Activated CD8-positive, alpha-beta memory T cell treated with anti-CD3 and anti-CD28 coated beads for 1 hour (primary cell): Measurements from ENCODE around the gene CHURC1.

Experiments
- DNase-seq, 2 donors: peaks; one replicate each; pipeline ENCODE4 v3.0.0-alpha.2; 2020; ENCODE audit warnings: low read depth in 1 of 2; ENCODE audit errors: extremely low read depth in 1 of 2

Gene CHURC1

GRCh38 chr14:64914237-64915028 is at the start of gene CHURC1:
Gene CHURC1, plus strand, starts transcription at chr14:64914455. Its CDS starts 41 bp downstream, at chr14:64914496.
- DNase-seq: peak; percentile 94 to 97

DNA sequence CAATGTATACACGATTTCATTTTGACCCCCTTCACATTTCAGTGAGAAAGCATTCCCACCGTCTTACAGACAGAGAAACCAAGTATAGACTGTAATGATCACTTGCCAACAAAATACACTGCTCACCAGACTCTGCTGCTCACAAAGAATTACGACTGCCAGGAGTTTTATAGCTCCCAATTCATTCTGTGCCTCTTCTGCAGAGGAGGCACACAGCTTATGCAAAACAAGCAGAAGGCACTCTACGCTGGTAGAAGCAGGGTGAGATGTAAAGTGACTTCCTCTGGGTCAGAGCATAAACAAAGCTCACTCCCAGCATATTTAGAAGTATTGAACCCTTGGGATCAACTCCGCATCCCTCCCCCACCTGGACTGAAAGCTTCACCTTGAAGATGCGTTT is 49.1 kb upstream of the CHURC1 start:
- DNase-seq: no peak

- no peak for DNase-seq
Measured at GRCh38 chr14:64865992-64866391, 48.3 kb upstream of the CHURC1 start.

- DNase-seq: no peak
Measured at GRCh38 chr14:64867182-64867581, 47.1 kb upstream of the CHURC1 start.

DNA sequence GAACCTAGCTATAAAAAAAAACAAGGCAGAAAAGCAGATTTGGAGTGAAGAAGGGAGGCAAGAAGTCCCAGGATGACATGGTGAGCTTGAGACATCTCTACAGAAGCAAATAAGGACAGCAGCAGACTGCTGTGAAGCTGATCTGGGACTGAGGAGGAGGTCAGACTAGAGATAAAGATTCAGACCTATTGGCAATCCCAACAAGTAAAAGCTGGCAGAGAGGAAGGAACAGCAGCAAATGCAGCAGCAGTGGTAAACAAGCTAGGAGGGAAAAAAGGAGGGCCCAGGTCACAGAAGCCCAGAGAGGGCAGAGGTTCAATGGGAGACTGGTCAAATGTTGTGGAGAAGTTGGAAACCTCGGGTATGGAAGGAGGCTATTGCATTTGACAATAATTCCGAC is 45.9 kb upstream of the CHURC1 start:
- DNase-seq: no peak

GRCh38 chr14:64868841-64869240 is 45.4 kb upstream of the CHURC1 start:
- no peak for DNase-seq

GRCh38 chr14:64870160-64870559 is 44.1 kb upstream of the CHURC1 start:
- DNase-seq: no peak

- no peak for DNase-seq
Measured at GRCh38 chr14:64871344-64871743, 42.9 kb upstream of the CHURC1 start.

- DNase-seq: no peak
Measured at GRCh38 chr14:64873506-64874219, 40.6 kb upstream of the CHURC1 start.

DNA sequence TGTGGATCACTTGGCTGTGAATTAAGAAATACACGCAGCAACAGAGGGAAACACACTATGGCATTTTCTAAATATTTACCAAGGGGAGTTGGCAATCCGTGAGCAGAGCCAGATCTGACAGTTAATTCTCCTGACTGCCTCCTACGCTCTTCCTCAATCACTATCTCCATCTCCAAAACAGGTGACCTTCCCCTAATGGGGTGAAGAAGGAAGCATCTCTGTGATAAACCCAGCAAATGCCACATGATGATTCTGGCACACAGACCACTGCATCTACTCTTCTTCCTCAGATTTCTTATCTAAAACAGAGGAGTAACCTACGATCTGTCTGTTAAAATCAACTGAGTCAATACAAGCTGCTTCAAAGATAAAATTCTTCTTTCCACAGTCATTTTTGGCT is 38.9 kb upstream of the CHURC1 start:
- DNase-seq: no peak

DNA sequence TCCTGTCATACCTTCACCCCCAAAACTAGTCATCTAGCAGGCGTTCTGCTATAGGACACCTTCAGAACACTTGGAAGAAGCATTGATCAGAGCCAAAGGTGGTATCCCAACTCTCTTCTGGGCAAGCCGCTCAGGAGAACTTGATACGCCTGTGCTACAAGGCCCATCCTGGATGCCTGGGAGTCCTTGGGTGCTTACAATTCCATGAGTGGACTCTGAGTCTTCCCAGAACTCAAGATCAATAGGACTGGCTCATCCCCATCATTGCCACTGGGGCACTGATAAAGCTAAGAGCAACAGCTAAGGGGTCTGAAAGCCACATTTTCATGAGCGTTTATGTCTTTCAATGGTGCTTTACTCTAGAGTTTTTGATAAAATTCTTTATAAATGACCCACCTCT is 36.4 kb upstream of the CHURC1 start:
- DNase-seq: no peak

- no peak for DNase-seq
Measured at GRCh38 chr14:64878837-64879634, 35.2 kb upstream of the CHURC1 start.

DNA sequence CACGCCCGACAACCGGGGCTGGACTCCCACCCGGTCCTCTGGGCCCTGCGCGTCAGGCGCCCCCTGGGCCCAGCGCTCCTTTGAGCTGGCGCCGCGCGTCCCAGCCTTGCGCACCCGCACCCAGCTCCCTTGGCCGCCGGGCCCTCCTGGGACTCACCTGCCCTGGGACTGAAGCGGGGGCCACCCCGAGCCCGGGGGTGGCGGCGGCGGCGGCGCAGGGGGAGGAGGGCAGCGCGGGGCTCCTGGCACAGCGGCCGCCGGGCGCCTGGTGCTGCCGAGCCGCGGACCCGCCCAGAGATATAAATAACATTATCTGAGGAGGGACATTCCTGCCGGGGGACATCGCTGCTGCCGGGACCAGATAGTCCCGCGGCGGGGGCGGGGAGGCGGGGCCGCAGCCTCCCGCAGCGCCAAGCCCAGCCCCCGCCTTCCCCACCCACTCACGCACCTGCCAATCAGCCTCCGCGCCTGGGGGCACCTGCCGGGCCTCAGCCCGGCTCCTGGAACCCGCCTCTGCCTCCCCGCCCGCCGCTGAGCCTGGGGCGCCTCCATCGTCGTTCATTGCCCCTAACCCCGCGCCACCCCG is 34.5 kb upstream of the CHURC1 start, which contains the start of gene SPTB:
SPTB (minus strand) TSS at position 273 of the 586 bp plus-strand sequence. CDS start 56,813 bp downstream, outside the sequence.
- DNase-seq: peak; percentile 19 to 43

GRCh38 chr14:64880221-64881121 is 33.8 kb upstream of the CHURC1 start:
- peak in 1 of 2 donors; percentile 42 for DNase-seq

DNA sequence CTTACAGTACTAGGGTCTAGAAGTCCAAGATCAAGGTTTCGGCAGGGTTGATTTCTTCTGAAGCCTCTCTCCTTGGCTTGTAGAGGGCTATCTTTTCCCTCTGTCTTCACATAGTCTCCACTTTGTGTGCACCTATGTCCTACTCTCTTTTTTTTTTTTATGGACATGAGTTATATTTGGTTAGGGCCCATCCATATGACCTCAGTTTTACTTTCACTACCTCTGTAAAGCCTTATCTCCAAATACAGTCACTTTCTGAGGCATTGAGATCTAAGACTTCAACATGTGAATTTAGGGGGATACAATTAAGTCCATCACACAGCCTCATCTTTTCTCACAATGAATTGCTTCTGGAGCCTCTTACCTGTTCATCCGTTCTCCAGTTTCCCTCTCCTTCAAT is 28.7 kb upstream of the CHURC1 start:
- no peak for DNase-seq

GRCh38 chr14:64889352-64889751 is 24.9 kb upstream of the CHURC1 start:
- no peak for DNase-seq

DNA sequence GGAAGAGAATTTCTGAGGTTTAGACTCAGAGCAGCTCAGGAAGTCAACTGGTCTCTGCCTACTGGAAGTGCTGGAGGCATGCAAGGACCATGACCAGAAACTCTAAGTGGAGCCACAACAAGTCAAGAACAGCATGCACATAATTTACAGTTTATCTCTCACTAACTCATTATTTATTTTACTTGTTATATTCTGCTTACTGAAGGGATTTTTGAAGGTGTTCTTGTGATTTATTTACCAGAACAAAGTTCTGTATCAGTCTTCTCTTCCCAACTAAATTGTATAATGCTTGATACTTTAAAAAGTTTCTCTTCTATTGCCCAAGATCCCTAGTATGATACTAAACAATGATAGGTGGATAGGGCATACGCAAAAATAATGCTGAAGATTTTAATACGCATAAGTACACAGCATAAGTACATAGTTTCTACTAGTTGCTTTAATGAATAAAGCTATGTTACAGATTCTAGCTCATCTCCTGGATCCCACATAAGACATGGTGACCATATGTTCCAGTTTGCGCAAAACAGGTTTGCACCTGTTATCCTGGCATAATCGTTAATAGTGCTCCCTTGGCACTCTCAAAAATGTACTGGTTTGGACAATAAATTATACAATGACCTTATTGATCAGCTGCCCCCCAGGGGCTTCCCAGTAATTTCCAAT is 22.9 kb upstream of the CHURC1 start:
- DNase-seq: no peak

- DNase-seq: no peak
Measured at GRCh38 chr14:64891839-64892375, 22.3 kb upstream of the CHURC1 start.

DNA sequence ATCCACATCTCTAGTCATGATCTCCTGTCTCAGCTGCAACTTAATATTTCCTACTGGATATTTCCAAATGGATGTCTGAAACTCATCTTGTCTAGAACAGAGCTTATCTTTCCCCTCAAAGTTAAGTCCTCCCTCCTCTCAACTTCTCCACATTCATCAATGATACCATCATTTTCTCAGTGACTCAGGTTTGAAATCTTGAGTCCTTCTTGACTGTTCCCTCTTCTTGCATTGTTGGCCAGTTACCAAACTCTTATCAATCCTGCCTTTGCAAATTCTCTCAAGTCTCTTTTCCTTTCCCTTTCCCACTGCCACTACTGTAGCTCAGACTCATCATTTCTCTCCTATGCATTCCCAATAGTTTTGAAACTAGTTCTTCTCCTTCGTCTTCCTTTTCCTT is 14.3 kb upstream of the CHURC1 start:
- no peak for DNase-seq
